Endometrial microvascular endothelial cells (primary cell): ENCODE data around the gene TXN2. TPM values are rescaled to one million over a fixed set of nuclear protein-coding genes. Genes with fewer than 3 reads are reported as not detected.

ENCODE experiments used
- in situ Hi-C: cut with HindIII; loops from 2 replicates; pipeline ENCODE4 v1.10.0; 2017; ENCODE audit warnings: low sequenced_read_pairs, low pct_unique_long_range_greater_than_20kb; ENCODE audit errors: inconsistent ontology term
- total RNA-seq: library from RNA; depleted of rRNA; stranded (reverse); fragments of >200 nt; gene quantifications from one replicate; pipeline ENCODE4 v1.2.3, GENCODE V29; 2015; ENCODE audit errors: inconsistent ontology term

TXN2 gene
- total RNA-seq, 1 donor from 2014 or later, result 136 TPM

GRCh38 chr22:36417281-36417686 is 64.2 kb downstream of the TXN2 start:
- in situ Hi-C loops, result no loop called here

Other genes starting within 250 kb of the TXN2 start
- gene APOL2, start 242.1 kb downstream of the TXN2 start, total RNA-seq, result 63.6 TPM
- gene APOL1, start 228.5 kb downstream of the TXN2 start, total RNA-seq, result 37.2 TPM
- 887 TPM for gene MYH9, start 93.7 kb downstream of the TXN2 start, total RNA-seq
- 3.9 TPM for gene FOXRED2, start 25.4 kb upstream of the TXN2 start, total RNA-seq
- 564 TPM for gene EIF3D, start 47.5 kb upstream of the TXN2 start, total RNA-seq
- not detected for gene CACNG2, start 222.1 kb upstream of the TXN2 start, total RNA-seq